Vagina (tissue), 2 donors: ENCODE data around the gene TEKTIP1.

ENCODE experiments used
- CTCF ChIP-seq, 3 experiments: fragments of 450-650 bp in 2 of 3; fragments of 200-600 bp in 1 of 3; sonication (generic) in 1 of 3; IDR thresholded peaks; one replicate each; pipeline ENCODE4 v1.5.1; 2017 to 2019; ENCODE audit warnings: antibody characterized with exemption in 3 of 3, mild to moderate bottlenecking in 2 of 3, moderate library complexity in 2 of 3
- POLR2AphosphoS5 ChIP-seq, 2 donors: sonication (generic); formaldehyde crosslinking; IDR thresholded peaks; one replicate each; pipeline ENCODE4 v1.9.0; 2017; ENCODE audit warnings: antibody characterized with exemption in 2 of 2, mild to moderate bottlenecking in 2 of 2, low read depth in 1 of 2; ENCODE audit not compliant: insufficient read depth in 1 of 2

GRCh38 chr19:3554254-3555083 lies 15.5 kb downstream of the TEKTIP1 start:
- no peak for TF ChIP-seq CTCF (IDR thresholded peaks at IDR 0.05)
- TF ChIP-seq POLR2AphosphoS5 (IDR thresholded peaks at IDR 0.05; ENCODE audit: insufficient read depth in 1 of 2, low read depth in 1 of 2): no peak
